SU-DHL-6 (cell line): ENCODE measurements around the gene TAOK1.

ENCODE experiments used
- EZH2phosphoT487 ChIP-seq: fragments of 200-600 bp; sonication (generic), shearing (Covaris generic); conservative IDR thresholded peaks from 2 replicates; pipeline ENCODE4 v1.6.1; 2018; ENCODE audit warnings: mild to moderate bottlenecking, antibody characterized with exemption, low read length, moderate library complexity, mixed read lengths
- TF ChIP-seq, protein P1 (sequence below): fragments of 200-600 bp; sonication (generic); IDR thresholded peaks from one replicate; pipeline ENCODE4 v1.5.1; 2017; ENCODE audit warnings: antibody characterized with exemption, mild to moderate bottlenecking, low read length, moderate library complexity; ENCODE audit not compliant: insufficient read depth, poor library complexity, severe bottlenecking

DNA sequence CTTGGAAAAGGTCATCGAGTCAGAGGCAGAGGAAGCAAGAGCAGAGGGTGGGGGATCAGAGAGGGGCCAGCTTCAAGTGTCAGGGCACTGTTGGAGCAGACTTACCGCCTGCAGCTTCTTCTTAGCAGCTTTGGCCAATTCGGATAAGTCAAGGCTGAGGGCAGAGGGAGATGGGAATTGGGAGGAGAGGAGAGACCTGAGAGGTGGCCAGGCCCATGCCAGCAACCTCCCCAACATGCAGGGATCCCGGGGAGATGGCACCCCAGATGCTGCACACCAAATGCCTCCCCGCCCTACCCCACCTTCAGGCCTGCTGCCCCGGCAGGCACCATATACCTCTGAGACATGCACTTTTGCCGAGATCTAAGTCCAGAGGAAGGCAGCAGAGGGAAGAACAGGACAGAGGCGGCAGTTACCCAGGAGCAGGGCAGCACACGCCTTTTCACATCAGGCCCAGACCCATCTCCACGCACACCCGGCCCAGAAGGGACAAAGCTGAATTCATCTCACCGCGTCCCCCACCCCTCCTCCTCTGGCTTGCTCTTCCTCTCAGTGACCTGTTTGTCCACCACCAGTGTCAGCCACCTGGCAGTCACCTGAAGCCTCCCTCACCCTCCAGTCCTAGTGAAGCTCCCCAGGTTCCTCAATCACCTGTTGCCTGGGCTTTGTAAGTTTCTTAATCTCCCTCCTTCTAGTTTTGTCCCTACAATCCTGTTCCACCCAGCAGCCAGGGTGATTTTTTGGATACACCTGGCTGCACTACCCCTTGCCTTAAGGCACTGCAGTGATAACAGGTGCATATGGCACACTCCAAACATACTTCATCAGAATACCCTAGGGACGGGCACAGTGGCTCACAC is 188.7 kb downstream of the TAOK1 start:
- TF ChIP-seq, protein P1, sequence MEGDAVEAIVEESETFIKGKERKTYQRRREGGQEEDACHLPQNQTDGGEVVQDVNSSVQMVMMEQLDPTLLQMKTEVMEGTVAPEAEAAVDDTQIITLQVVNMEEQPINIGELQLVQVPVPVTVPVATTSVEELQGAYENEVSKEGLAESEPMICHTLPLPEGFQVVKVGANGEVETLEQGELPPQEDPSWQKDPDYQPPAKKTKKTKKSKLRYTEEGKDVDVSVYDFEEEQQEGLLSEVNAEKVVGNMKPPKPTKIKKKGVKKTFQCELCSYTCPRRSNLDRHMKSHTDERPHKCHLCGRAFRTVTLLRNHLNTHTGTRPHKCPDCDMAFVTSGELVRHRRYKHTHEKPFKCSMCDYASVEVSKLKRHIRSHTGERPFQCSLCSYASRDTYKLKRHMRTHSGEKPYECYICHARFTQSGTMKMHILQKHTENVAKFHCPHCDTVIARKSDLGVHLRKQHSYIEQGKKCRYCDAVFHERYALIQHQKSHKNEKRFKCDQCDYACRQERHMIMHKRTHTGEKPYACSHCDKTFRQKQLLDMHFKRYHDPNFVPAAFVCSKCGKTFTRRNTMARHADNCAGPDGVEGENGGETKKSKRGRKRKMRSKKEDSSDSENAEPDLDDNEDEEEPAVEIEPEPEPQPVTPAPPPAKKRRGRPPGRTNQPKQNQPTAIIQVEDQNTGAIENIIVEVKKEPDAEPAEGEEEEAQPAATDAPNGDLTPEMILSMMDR, result no peak
- TF ChIP-seq EZH2phosphoT487, result no peak
